Neural cell (in vitro differentiated cells): Measurements from ENCODE around the gene GRM4. TPM values are rescaled to one million over a fixed set of nuclear protein-coding genes. Genes with fewer than 3 reads are reported as not detected.
"Not testable (repeated sequence)": the region's sequence is repeated elsewhere in the genome, so short reads cannot be mapped to it uniquely, and the experiment has no call there.

Source experiments
- H2AFZ ChIP-seq: fragments of 200-600, 300-800 bp; sonication (generic), shearing (Covaris generic); 2 replicates; pipeline ENCODE4 v1.6.0; 2014; ENCODE audit warnings: low read depth, mild to moderate bottlenecking, antibody characterized with exemption, low read length, moderate library complexity
- H3F3A ChIP-seq: fragments of 200-600 bp; shearing (Covaris generic); 2 replicates; pipeline ENCODE4 v1.6.1; 2016; ENCODE audit warnings: mild to moderate bottlenecking, moderate library complexity, mixed read lengths, antibody characterized with exemption, low read length; ENCODE audit not compliant: insufficient read depth, poor library complexity, severe bottlenecking
- H3K27ac ChIP-seq: fragments of 200-600, 300-800 bp; sonication (generic), shearing (Covaris generic); 2 replicates; pipeline ENCODE4 v1.5.1; 2014; ENCODE audit warnings: mild to moderate bottlenecking, low read length, moderate library complexity
- H3K27me3 ChIP-seq: fragments of 300-800, 200-600 bp; sonication (generic), shearing (Covaris generic); 2 replicates; pipeline ENCODE4 v1.6.0; 2014; ENCODE audit warnings: mild to moderate bottlenecking, low read depth, low read length, moderate library complexity; ENCODE audit not compliant: insufficient read depth
- H3K36me3 ChIP-seq: fragments of 300-800, 200-600 bp; sonication (generic), shearing (Covaris generic); 2 replicates; pipeline ENCODE4 v1.5.1; 2014; ENCODE audit warnings: mild to moderate bottlenecking, antibody characterized with exemption, low read length, moderate library complexity; ENCODE audit not compliant: insufficient read depth
- H3K4me2 ChIP-seq: fragments of 300-800, 200-600 bp; sonication (generic), shearing (Covaris generic); 2 replicates; pipeline ENCODE4 v1.6.0; 2014; ENCODE audit warnings: mild to moderate bottlenecking, low read length
- H3K4me3 ChIP-seq: fragments of 300-800, 200-600 bp; sonication (generic), shearing (Covaris generic); 2 replicates; pipeline ENCODE4 v1.5.1; 2014; ENCODE audit warnings: mild to moderate bottlenecking, low read length, moderate library complexity
- H3K79me2 ChIP-seq: fragments of 200-600 bp; shearing (Covaris generic); replicated peaks from 2 replicates; pipeline ENCODE4 v1.6.0; 2014; ENCODE audit warnings: mild to moderate bottlenecking, low read length, moderate library complexity; ENCODE audit not compliant: insufficient read depth
- H3K9ac ChIP-seq: fragments of 300-800, 200-600 bp; sonication (generic), shearing (Covaris generic); 2 replicates; pipeline ENCODE4 v1.6.1; 2016; ENCODE audit warnings: mild to moderate bottlenecking, low read length, mixed read lengths
- H3K9me2 ChIP-seq: fragments of 200-600 bp; shearing (Covaris generic); 2 replicates; pipeline ENCODE4 v1.6.1; 2016; ENCODE audit warnings: mild to moderate bottlenecking, low read length, mixed read lengths; ENCODE audit not compliant: insufficient read depth
- H3K9me3 ChIP-seq: fragments of 200-600, 300-800 bp; sonication (generic), shearing (Covaris generic); 2 replicates; pipeline ENCODE4 v1.6.1; 2016; ENCODE audit warnings: mild to moderate bottlenecking, mixed run types, low read length, moderate library complexity, mixed read lengths
- H4K20me1 ChIP-seq: fragments of 200-600 bp; shearing (Covaris generic); 2 replicates; pipeline ENCODE4 v1.6.1; 2016; ENCODE audit warnings: mild to moderate bottlenecking, mixed run types; ENCODE audit not compliant: insufficient read depth
- EP300 ChIP-seq: fragments of 450-650 bp; conservative IDR thresholded peaks from 2 replicates; pipeline ENCODE4 v1.6.1; 2014; ENCODE audit warnings: antibody characterized with exemption, mild to moderate bottlenecking, moderate library complexity; ENCODE audit not compliant: poor library complexity, severe bottlenecking
- EZH2 ChIP-seq: fragments of 200-600, 300-800 bp; shearing (Covaris generic), sonication (generic); IDR thresholded peaks from 2 replicates; pipeline ENCODE4 v1.6.1; 2014; ENCODE audit warnings: antibody characterized with exemption, low read length, borderline replicate concordance, mild to moderate bottlenecking; ENCODE audit not compliant: insufficient read depth, poor library complexity, severe bottlenecking
- MXI1 ChIP-seq: fragments of 450-650 bp; conservative IDR thresholded peaks from 2 replicates; pipeline ENCODE4 v1.6.1; 2014; ENCODE audit warnings: antibody characterized with exemption, mild to moderate bottlenecking; ENCODE audit not compliant: poor library complexity, severe bottlenecking
- POLR2AphosphoS5 ChIP-seq: IDR thresholded peaks from 2 replicates; pipeline ENCODE4 v1.6.1; 2012
- RAD21 ChIP-seq: fragments of 450-650 bp; conservative IDR thresholded peaks from 2 replicates; pipeline ENCODE4 v1.6.1; 2014; ENCODE audit warnings: antibody characterized with exemption, mild to moderate bottlenecking, moderate library complexity
- SMC3 ChIP-seq: fragments of 450-650 bp; conservative IDR thresholded peaks from 2 replicates; pipeline ENCODE4 v1.6.1; 2014; ENCODE audit warnings: antibody characterized with exemption, mild to moderate bottlenecking, moderate library complexity; ENCODE audit not compliant: poor library complexity
- TAF1 ChIP-seq: IDR thresholded peaks from 2 replicates; pipeline ENCODE4 v1.6.1; 2012; ENCODE audit warnings: low read depth
- polyA plus RNA-seq: library from polyadenylated mRNA; depleted of rRNA; stranded (reverse); fragments of >200 nt; gene quantifications from 2 replicates; pipeline ENCODE4 v1.2.3, GENCODE V29; 2014
- TF ChIP-seq, protein P1 (sequence below): fragments of 450-650 bp; IDR thresholded peaks from 2 replicates; pipeline ENCODE4 v1.5.1; 2014; ENCODE audit warnings: antibody characterized with exemption, mild to moderate bottlenecking, moderate library complexity; ENCODE audit not compliant: poor library complexity, severe bottlenecking
- TF ChIP-seq, protein P2 (sequence below): IDR thresholded peaks from 2 replicates; pipeline ENCODE4 v1.6.1; 2012; ENCODE audit warnings: borderline replicate concordance

GRM4 gene
- polyA plus RNA-seq, 1 donor from 2014 or later: 2.1 TPM

DNA sequence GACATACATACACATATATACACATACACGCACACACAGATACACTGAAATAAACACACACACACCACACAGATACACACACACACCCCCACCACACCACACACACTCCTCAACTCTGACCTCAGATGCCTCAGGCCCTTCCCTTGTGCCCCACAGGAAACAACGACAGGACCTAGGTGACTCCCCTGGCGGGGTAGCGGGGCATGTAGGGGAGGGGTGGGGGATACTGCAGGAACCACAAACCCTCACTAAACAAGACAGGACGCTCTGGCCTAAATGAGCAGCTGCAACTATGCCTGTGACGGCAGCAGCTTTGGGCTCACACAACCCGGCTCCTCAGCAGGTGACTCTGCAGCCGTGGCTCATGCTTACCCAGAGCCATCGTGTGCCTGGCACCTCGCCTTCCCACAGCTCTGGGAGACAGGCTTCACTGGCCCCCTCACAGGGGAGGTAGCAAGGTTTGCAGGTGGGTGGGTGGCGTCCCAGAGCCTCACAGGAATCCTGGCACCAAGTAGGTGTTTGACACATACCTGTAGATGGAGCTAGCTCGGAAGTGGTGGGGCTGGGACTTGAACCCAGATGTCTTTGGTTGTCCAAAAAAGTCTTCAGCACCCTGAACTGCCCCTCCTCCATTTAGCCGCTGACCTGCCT is 100.8 kb downstream of the GRM4 start:
- H3K9ac ChIP-seq: peak overlapping the region; percentile 59
- H4K20me1 ChIP-seq: no peaks in the 10 kb centered on the region
- TF ChIP-seq TAF1: no peak
- TF ChIP-seq, protein P1, sequence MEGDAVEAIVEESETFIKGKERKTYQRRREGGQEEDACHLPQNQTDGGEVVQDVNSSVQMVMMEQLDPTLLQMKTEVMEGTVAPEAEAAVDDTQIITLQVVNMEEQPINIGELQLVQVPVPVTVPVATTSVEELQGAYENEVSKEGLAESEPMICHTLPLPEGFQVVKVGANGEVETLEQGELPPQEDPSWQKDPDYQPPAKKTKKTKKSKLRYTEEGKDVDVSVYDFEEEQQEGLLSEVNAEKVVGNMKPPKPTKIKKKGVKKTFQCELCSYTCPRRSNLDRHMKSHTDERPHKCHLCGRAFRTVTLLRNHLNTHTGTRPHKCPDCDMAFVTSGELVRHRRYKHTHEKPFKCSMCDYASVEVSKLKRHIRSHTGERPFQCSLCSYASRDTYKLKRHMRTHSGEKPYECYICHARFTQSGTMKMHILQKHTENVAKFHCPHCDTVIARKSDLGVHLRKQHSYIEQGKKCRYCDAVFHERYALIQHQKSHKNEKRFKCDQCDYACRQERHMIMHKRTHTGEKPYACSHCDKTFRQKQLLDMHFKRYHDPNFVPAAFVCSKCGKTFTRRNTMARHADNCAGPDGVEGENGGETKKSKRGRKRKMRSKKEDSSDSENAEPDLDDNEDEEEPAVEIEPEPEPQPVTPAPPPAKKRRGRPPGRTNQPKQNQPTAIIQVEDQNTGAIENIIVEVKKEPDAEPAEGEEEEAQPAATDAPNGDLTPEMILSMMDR: peak; percentile 37
- TF ChIP-seq POLR2AphosphoS5: no peak
- H3K27me3 ChIP-seq: no peaks in the 10 kb centered on the region
- no peaks in the 10 kb centered on the region for H3F3A ChIP-seq
- H3K9me3 ChIP-seq: no peaks in the 10 kb centered on the region
- no peaks in the 10 kb centered on the region for H3K36me3 ChIP-seq
- H3K4me3 ChIP-seq: peak overlapping the region; percentile 45
- no peaks in the 10 kb centered on the region for H3K79me2 ChIP-seq
- H3K9me2 ChIP-seq: no peaks in the 10 kb centered on the region
- H3K4me2 ChIP-seq: peak overlapping the region; percentile 7
- no peak overlapping the region for H2AFZ ChIP-seq
- H3K27ac ChIP-seq: peak overlapping the region; percentile 85

DNA sequence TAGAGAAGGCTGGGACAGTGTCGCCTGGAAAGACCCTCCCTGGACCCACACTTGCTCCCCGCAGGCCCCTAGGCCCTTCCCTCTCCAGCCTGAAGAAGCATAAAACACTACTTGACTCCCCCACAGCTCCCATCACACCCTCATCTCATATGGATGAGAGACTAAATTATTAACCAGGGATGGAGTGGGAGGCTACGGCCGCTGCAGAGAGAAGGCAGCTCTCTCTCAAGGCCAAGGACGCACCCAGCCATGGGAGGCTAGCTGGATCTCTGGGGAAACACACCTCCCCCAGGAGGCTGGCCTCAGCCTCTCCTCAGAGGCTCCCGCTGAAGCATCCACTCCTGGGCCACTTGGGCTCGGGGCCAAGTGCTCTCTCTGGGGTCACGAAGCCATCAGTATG is 102.5 kb downstream of the GRM4 start:
- H3K27me3 ChIP-seq: no peaks in the 10 kb centered on the region

GRCh38 chr6:34041998-34042397 is 103.9 kb downstream of the GRM4 start:
- not testable (repeated sequence) for H3K79me2 ChIP-seq, H3K4me3 ChIP-seq, H3K27ac ChIP-seq, H3K9ac ChIP-seq, H2AFZ ChIP-seq, H3K9me2 ChIP-seq, H3F3A ChIP-seq, H4K20me1 ChIP-seq, H3K4me2 ChIP-seq, H3K27me3 ChIP-seq, H3K9me3 ChIP-seq, H3K36me3 ChIP-seq

More for the DNA sequence above, 102.5 kb downstream of the GRM4 start:
- H3K36me3 ChIP-seq: no peaks in the 10 kb centered on the region
- H3K9me3 ChIP-seq: no peaks in the 10 kb centered on the region
- H2AFZ ChIP-seq: no peak overlapping the region
- H4K20me1 ChIP-seq: no peaks in the 10 kb centered on the region
- H3K4me3 ChIP-seq: no peak overlapping the region
- TF ChIP-seq EP300 (no peak), MXI1 (no peak), SMC3 (no peak), TAF1 (no peak), RAD21 (no peak), EZH2 (no peak), POLR2AphosphoS5 (no peak)
- TF ChIP-seq, protein P2, sequence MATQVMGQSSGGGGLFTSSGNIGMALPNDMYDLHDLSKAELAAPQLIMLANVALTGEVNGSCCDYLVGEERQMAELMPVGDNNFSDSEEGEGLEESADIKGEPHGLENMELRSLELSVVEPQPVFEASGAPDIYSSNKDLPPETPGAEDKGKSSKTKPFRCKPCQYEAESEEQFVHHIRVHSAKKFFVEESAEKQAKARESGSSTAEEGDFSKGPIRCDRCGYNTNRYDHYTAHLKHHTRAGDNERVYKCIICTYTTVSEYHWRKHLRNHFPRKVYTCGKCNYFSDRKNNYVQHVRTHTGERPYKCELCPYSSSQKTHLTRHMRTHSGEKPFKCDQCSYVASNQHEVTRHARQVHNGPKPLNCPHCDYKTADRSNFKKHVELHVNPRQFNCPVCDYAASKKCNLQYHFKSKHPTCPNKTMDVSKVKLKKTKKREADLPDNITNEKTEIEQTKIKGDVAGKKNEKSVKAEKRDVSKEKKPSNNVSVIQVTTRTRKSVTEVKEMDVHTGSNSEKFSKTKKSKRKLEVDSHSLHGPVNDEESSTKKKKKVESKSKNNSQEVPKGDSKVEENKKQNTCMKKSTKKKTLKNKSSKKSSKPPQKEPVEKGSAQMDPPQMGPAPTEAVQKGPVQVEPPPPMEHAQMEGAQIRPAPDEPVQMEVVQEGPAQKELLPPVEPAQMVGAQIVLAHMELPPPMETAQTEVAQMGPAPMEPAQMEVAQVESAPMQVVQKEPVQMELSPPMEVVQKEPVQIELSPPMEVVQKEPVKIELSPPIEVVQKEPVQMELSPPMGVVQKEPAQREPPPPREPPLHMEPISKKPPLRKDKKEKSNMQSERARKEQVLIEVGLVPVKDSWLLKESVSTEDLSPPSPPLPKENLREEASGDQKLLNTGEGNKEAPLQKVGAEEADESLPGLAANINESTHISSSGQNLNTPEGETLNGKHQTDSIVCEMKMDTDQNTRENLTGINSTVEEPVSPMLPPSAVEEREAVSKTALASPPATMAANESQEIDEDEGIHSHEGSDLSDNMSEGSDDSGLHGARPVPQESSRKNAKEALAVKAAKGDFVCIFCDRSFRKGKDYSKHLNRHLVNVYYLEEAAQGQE: no peak
- TF ChIP-seq, protein P1: no peak
- no peaks in the 10 kb centered on the region for H3K9me2 ChIP-seq
- H3F3A ChIP-seq: no peaks in the 10 kb centered on the region
- no peak overlapping the region for H3K4me2 ChIP-seq
- no peaks in the 10 kb centered on the region for H3K79me2 ChIP-seq
- no peak overlapping the region for H3K27ac ChIP-seq
- no peak overlapping the region for H3K9ac ChIP-seq
